Measurements from ENCODE around the gene FHIP1A.

The FHIP1A gene

GRCh38 chr4:151417766-151418376 is 8.9 kb downstream of the FHIP1A start:
- no peak for DNase-seq

- DNase-seq: no peak
Measured at GRCh38 chr4:151418385-151418784, 9.4 kb downstream of the FHIP1A start.

GRCh38 chr4:151418856-151419255 is 9.9 kb downstream of the FHIP1A start:
- DNase-seq: no peak

GRCh38 chr4:151420250-151420807 is 11.4 kb downstream of the FHIP1A start:
- DNase-seq: no peak

DNA sequence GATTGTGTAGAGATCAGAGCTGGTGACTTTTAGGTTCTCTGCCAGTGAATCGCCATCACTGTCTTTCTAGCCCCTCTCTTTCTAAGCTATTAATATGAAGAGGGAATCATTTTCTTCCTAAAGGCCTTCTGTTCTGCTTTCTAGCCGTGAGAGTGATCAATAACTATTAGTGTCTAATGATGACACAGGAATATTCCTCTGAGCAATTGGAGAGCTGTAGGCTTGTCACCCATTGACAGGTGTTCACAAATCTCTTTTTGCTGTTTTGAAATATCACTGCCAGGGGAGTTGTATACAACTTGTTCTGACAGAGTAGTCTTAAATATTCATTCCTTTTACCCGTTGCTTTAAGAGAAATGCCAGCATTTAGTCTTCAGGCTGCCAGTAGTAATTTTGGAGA is 13.9 kb downstream of the FHIP1A start:
- DNase-seq: no peak

- DNase-seq: no peak
Measured at GRCh38 chr4:151426513-151426912, 17.5 kb downstream of the FHIP1A start.

DNA sequence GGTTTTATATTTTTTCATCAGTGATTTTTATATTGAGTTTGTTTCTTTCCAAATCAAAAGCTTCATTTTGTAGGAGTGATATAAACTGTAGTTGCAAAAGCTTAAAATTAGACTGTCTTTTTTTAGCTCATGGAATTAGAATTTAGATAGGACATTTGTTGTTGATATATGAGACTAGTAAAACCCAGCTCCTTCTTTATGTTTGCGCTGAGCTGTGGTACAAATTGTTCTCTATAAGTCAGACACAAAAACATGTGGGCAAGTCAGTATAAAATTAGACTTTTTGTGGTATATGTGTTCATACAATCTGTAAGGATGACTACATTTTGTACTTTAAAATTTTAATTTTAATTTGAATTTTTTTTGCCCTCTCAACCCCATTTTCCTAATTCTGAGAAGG is 18.3 kb downstream of the FHIP1A start:
- no peak for DNase-seq

DNA sequence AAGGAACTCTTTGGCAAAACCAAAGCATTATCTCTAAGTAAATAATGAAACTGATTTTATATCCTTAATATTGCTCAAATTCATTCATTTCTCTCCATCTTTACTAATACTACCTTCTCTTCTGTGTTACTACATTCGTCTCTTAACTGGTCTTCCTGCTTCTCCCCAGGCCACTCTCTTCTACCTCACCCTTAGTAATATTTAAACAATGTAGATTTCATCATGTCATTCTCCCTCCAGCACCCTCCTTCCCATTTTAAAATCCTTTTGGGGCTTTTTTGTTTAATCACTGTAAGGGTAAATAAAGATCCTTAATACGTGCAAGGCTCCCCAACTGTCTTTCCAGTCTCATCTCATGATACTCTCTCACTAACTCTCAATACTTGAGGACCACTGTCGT is 19.4 kb downstream of the FHIP1A start:
- DNase-seq: no peak

GRCh38 chr4:151429957-151430570 is 21.1 kb downstream of the FHIP1A start:
- no peak for DNase-seq

DNA sequence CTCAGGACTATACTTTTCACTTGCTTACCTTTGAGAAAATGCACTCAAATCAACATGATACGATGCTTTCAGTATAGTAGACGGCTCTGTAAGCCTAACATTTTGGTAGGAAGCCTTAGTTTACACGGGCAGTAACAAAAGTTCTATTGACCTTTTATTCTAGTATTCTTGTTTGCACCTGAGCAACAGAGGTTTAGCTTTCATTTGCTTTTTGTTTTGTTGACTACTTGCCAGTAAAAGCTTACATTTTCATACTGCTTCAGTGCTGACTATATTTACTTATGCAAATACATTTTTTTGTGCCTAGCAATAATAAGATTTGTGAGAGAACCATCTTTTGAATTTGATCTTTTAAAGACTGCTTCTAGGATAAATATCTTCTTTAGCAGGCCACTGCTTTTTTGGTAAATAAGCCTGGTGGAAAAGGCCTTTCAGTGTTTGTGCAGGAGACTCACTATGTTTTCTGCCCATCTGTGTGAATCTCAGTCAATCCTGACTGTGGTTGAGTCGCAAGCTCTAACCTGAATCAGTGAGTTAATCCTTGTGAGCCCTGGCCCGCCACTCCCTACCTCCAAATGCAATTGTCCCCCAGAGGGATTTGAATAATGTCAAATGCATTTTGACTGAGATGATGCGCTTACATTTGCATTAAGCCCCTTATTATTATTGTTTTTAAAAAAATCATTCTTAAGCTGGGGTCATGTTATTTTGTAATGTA is 21.9 kb downstream of the FHIP1A start:
- no peak for DNase-seq

- no peak for DNase-seq
Measured at GRCh38 chr4:151431728-151432127, 22.8 kb downstream of the FHIP1A start.

DNA sequence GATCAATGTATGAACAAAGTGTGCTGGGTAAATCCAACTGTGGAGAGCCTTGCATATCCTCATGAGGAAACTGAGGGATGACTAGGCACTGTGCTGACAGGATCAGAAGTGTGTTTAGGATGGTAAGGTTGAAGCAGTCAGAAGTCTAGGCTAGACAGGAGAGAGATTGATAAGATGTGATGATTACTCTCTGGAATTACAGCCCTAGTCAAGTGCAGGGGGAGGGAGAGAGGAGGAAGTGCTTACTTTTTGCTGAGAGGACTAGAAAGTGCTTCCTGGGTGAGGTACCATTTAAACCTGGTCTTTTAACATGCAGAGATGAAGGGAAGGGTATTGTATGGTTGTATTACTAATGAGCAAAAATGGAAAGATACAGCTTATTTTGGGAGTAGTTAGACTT is 23.7 kb downstream of the FHIP1A start:
- DNase-seq: no peak

DNA sequence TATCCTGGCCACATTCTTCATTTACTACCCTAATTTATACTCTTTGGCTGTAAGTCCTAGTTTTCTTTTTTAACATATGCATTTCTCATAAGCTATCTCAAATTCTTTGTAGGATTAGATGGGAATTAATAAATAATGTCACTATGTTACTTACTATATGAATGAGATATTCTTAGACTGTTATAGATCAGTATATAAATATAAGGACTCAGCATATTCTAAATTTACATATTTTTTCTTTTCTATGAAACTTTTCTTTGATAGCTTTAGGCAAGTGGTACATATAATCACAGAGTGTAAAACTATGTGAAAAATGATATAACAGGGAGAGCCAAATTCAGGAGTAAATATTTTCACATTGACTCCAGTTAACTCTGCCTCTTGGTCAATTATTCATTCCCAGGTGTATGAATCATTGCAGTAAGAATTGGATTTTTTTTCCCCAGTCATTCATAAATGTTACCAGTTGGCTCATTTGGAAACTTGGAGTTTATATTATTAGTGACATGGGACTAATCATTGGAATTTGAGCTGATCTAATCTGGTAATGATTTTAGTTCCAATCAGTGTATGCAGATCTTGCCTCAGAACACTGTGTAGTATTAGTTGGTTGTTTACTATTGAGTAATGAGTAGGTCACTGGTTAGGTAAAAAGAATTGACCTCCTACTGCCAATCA is 25.3 kb downstream of the FHIP1A start:
- no peak for DNase-seq

DNA sequence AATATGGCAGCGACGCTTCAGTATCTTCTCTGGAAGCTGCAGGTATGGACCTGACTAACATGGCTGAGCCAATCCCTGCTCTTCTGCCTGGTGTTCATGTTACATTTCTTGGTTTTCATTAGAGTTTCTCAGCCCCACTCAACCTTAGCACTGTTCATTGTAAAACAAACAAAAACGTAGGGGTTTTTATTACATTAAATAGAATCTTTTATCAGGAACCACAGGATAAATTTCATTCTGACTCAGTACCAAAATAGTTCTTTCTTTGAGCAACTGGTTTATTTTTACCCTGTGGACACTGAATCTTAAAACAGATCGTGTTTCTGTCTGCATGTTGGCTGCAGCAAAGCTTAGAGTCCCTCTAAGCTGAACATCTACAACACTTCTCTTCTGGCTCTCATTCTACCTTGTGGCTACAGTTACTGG is 27.1 kb downstream of the FHIP1A start:
- DNase-seq: no peak

- no peak for DNase-seq
Measured at GRCh38 chr4:151437505-151437904, 28.5 kb downstream of the FHIP1A start.

DNA sequence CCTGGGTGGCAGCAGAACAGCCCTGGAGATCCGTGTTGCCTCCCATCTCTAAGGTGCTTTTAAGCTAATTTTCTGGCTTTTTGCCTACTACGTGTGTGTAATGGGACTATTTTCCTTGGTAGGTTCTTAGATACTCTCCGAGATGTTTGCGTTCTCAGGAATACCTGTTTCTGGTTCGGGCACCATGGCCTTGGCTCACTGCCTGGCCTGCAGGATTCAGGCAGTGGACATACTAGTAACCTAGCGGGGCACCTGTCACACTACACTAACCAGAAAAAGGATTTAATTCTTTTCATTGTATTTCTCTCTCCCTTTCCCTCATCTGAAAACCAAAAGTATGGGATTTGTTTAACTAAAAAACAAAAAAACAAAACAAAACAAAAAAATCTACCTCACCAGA is 29.2 kb downstream of the FHIP1A start:
- no peak for DNase-seq

GRCh38 chr4:151439320-151439719 is 30.3 kb downstream of the FHIP1A start:
- DNase-seq: no peak

DNA sequence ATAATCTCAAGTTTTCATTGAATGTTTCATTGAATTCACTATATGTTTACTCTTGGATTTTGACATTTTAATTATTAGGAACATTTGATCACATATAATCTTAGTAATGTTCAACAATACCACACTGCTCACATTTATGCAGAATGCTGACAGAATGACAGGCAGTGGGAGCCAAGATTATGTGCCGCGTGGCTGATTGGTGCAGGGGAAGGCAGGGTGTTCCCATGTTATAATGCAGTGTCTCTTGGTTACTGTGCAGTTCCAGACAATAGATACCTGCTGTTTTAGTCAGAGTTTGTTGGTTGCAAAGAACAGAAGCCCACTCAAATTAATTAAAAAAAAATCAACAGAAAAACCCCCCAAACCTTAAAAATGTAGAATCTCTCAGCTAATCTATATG is 33.0 kb downstream of the FHIP1A start:
- peak in 33 of 56 donors; percentile 0 to 68 (median 11) for DNase-seq

- DNase-seq: no peak
Measured at GRCh38 chr4:151443247-151443646, 34.3 kb downstream of the FHIP1A start.

DNA sequence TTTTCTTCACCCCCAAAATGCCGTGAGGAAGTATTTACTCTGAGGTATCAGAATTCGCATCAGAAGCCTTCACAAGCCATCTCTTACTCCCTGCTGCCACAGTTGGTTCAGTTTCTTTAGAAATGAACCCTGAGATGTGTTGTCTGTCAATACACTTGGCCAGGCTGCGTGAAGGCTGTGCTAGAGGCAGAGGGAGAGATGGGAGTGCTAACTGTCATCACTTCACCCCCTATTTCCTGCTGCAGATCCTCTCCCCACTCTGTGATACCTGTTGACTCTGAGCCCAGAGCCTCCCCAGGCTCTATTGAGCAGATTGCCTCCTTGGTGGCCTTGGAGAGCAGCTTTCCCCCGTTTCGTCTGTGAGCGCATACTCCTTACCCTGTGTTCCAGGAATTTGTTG is 34.8 kb downstream of the FHIP1A start:
- DNase-seq: no peak

DNA sequence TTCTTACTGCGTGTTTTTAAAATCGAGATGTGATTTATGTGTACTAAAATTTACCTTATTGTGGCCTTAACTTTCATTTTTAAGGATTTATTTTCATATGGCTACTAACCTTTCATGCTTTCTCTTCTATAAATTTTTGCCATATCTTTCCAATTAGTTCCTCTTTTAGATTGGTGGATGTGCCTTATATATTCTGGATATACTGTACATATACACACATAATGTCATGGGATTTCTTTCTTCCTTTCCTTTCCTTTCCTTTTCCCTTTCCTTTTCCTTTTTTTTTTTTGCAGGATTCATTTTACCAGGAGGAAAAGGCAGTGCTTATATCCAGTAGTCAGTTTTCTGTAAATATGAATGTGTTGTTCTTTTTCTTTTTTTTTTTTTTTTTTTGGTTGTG is 37.2 kb downstream of the FHIP1A start:
- DNase-seq: no peak

- no peak for DNase-seq
Measured at GRCh38 chr4:151454513-151454912, 45.5 kb downstream of the FHIP1A start.
